Measurements from ENCODE around the gene DCDC2. TPM values are rescaled to one million over a fixed set of nuclear protein-coding genes. Genes with fewer than 3 reads are reported as not detected.

Gene DCDC2
- total RNA-seq, 1 experiment from 2014 or later = 1.8 TPM

DNA sequence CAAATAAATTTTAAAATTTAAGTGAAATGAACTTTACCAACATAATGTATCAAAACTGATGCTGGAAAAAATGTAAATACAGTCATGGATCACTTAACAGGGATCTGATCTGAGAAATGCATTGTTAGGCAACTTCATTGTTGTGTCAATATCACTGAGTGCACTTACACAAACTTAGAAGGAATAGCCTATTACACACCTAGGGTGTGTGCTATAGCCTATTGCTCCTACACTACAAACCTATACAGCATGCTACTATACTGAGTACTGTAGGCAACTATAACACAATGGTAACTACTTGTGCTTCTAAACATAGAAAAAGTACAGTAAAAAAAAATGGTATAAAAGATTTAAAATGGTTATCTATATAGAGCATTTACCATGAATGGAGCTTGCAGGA is 104.5 kb downstream of the DCDC2 start:
- peaks cover 37% of the 10 kb centered on the region for H3K4me1 Mint-ChIP-seq
- H3K27ac Mint-ChIP-seq = no peak overlapping the region
- peaks cover 2% of the 10 kb centered on the region; the same call in 1 of the 2 replicates for H3K27me3 Mint-ChIP-seq (ENCODE audit: low read depth)
- TF ChIP-seq, protein P1, sequence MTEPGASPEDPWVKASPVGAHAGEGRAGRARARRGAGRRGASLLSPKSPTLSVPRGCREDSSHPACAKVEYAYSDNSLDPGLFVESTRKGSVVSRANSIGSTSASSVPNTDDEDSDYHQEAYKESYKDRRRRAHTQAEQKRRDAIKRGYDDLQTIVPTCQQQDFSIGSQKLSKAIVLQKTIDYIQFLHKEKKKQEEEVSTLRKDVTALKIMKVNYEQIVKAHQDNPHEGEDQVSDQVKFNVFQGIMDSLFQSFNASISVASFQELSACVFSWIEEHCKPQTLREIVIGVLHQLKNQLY (CRISPR knock-in tag; IDR thresholded peaks at IDR 0.05) = no peak
- TF ChIP-seq ZNF671 (CRISPR knock-in tag; IDR thresholded peaks at IDR 0.05) (no peak), NFE2L1 (CRISPR knock-in tag; IDR thresholded peaks at IDR 0.05) (no peak), ZNF138 (CRISPR knock-in tag; conservative IDR thresholded peaks at IDR 0.05) (no peak), JUN (CRISPR knock-in tag; IDR thresholded peaks at IDR 0.05) (no peak)
- TF ChIP-seq, protein P2, sequence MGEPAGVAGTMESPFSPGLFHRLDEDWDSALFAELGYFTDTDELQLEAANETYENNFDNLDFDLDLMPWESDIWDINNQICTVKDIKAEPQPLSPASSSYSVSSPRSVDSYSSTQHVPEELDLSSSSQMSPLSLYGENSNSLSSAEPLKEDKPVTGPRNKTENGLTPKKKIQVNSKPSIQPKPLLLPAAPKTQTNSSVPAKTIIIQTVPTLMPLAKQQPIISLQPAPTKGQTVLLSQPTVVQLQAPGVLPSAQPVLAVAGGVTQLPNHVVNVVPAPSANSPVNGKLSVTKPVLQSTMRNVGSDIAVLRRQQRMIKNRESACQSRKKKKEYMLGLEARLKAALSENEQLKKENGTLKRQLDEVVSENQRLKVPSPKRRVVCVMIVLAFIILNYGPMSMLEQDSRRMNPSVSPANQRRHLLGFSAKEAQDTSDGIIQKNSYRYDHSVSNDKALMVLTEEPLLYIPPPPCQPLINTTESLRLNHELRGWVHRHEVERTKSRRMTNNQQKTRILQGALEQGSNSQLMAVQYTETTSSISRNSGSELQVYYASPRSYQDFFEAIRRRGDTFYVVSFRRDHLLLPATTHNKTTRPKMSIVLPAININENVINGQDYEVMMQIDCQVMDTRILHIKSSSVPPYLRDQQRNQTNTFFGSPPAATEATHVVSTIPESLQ (CRISPR knock-in tag; IDR thresholded peaks at IDR 0.05) = no peak
- TF ChIP-seq, protein P3, sequence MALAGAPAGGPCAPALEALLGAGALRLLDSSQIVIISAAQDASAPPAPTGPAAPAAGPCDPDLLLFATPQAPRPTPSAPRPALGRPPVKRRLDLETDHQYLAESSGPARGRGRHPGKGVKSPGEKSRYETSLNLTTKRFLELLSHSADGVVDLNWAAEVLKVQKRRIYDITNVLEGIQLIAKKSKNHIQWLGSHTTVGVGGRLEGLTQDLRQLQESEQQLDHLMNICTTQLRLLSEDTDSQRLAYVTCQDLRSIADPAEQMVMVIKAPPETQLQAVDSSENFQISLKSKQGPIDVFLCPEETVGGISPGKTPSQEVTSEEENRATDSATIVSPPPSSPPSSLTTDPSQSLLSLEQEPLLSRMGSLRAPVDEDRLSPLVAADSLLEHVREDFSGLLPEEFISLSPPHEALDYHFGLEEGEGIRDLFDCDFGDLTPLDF (CRISPR knock-in tag; IDR thresholded peaks at IDR 0.05) = no peak
- TF ChIP-seq, protein P4, sequence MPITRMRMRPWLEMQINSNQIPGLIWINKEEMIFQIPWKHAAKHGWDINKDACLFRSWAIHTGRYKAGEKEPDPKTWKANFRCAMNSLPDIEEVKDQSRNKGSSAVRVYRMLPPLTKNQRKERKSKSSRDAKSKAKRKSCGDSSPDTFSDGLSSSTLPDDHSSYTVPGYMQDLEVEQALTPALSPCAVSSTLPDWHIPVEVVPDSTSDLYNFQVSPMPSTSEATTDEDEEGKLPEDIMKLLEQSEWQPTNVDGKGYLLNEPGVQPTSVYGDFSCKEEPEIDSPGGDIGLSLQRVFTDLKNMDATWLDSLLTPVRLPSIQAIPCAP (CRISPR knock-in tag; IDR thresholded peaks at IDR 0.05) = no peak
- no peak overlapping the region for H3K4me3 Mint-ChIP-seq
- ATAC-seq (no peak), DNase-seq (ENCODE audit: low spot score) (no peak)
- CTCF ChIA-PET = interaction anchor here (1.0 to 1.1 kb wide), 2 partner anchors 20 to 30 kb away, joined by 3 read pairs; no protein-coding TSS in a partner anchor
- peaks cover 21% of the 10 kb centered on the region for H3K9me3 Mint-ChIP-seq
- peaks cover 11% of the 10 kb centered on the region for H3K36me3 Mint-ChIP-seq
- POLR2A ChIA-PET = no interaction called here

DNA sequence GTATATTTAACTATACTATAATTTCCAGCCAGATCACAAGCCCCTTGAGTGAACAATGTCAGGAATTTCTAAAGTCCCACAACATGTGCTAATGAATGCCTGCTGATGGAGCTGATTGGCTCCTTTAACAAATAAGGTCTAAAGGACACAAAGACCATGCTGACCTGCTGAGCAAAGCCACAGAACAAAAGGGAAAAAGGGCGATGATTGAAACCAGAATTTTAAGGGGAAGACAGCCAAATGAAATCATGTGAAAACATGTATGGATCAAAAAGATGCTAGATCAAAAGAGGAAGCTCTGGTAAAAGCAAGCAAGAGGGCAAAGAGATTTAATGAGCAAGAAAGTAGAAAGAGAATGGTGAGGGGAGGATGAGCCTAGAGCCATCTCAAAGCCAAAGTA is 105.6 kb downstream of the DCDC2 start:
- DNase-seq (ENCODE audit: low spot score) (no peak), ATAC-seq (peak; percentile 77)
- TF ChIP-seq ZNF232 (CRISPR knock-in tag; IDR thresholded peaks at IDR 0.05) (no peak), ZNF121 (CRISPR knock-in tag; IDR thresholded peaks at IDR 0.05) (no peak), PRRX2 (CRISPR knock-in tag; IDR thresholded peaks at IDR 0.05) (no peak), SP1 (CRISPR knock-in tag; conservative IDR thresholded peaks at IDR 0.05) (no peak), ATF1 (CRISPR knock-in tag; IDR thresholded peaks at IDR 0.05) (no peak), MXD4 (CRISPR knock-in tag; IDR thresholded peaks at IDR 0.05; ENCODE audit: borderline replicate concordance) (no peak), NR1H2 (CRISPR knock-in tag; IDR thresholded peaks at IDR 0.05) (no peak), NR2C2 (CRISPR knock-in tag; IDR thresholded peaks at IDR 0.05) (no peak), GRHL2 (CRISPR knock-in tag; IDR thresholded peaks at IDR 0.05; ENCODE audit: insufficient replicate concordance, severe bottlenecking) (no peak)
- TF ChIP-seq, protein P5, sequence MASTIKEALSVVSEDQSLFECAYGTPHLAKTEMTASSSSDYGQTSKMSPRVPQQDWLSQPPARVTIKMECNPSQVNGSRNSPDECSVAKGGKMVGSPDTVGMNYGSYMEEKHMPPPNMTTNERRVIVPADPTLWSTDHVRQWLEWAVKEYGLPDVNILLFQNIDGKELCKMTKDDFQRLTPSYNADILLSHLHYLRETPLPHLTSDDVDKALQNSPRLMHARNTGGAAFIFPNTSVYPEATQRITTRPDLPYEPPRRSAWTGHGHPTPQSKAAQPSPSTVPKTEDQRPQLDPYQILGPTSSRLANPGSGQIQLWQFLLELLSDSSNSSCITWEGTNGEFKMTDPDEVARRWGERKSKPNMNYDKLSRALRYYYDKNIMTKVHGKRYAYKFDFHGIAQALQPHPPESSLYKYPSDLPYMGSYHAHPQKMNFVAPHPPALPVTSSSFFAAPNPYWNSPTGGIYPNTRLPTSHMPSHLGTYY (CRISPR knock-in tag; IDR thresholded peaks at IDR 0.05) = no peak
- TF ChIP-seq, protein P6, sequence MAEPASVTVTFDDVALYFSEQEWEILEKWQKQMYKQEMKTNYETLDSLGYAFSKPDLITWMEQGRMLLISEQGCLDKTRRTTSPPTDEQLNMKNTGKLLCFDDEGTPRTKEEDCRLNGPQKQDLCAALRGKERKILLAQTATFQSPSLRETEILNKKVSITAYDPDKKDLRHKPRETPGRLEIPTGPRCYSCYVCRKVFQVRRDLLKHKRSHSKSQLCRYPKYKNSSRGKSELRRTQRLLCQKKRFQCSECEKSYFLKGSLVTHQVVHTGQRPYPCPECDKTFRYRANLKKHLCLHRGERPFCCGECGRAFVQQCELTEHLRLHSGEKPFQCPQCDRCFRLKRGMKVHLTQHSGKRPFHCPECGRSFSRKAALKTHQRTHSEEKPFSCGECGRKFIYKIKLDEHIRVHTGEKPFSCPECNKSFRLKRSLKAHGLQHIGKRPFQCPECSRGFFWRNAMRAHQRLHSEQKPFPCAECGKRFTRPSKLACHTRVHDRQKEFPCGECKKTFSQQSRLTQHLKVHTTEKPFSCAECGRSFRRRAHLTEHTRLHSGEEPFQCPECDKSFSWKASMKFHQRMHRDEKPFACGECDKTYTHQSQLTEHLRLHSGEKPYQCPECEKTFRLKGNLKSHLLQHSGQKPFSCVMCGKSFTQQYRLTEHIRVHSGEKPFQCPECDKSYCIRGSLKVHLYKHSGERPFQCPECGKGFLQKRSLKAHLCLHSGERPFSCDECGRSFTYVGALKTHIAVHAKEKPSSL (CRISPR knock-in tag; conservative IDR thresholded peaks at IDR 0.05) = no peak
- TF ChIP-seq, protein P7, sequence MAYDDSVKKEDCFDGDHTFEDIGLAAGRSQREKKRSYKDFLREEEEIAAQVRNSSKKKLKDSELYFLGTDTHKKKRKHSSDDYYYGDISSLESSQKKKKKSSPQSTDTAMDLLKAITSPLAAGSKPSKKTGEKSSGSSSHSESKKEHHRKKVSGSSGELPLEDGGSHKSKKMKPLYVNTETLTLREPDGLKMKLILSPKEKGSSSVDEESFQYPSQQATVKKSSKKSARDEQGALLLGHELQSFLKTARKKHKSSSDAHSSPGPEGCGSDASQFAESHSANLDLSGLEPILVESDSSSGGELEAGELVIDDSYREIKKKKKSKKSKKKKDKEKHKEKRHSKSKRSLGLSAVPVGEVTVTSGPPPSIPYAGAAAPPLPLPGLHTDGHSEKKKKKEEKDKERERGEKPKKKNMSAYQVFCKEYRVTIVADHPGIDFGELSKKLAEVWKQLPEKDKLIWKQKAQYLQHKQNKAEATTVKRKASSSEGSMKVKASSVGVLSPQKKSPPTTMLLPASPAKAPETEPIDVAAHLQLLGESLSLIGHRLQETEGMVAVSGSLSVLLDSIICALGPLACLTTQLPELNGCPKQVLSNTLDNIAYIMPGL (CRISPR knock-in tag; IDR thresholded peaks at IDR 0.05) = no peak
- TF ChIP-seq, protein P8, sequence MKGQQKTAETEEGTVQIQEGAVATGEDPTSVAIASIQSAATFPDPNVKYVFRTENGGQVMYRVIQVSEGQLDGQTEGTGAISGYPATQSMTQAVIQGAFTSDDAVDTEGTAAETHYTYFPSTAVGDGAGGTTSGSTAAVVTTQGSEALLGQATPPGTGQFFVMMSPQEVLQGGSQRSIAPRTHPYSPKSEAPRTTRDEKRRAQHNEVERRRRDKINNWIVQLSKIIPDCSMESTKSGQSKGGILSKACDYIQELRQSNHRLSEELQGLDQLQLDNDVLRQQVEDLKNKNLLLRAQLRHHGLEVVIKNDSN (CRISPR knock-in tag; IDR thresholded peaks at IDR 0.05) = no peak
- TF ChIP-seq, protein P9, sequence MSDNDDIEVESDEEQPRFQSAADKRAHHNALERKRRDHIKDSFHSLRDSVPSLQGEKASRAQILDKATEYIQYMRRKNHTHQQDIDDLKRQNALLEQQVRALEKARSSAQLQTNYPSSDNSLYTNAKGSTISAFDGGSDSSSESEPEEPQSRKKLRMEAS (CRISPR knock-in tag; IDR thresholded peaks at IDR 0.05) = no peak
- no peak overlapping the region for H3K4me3 Mint-ChIP-seq
- H3K27me3 Mint-ChIP-seq (ENCODE audit: low read depth) = no peaks in the 10 kb centered on the region
- ChIA-PET CTCF (interaction anchor here (1.0 to 2.1 kb wide), 5 partner anchors 21 to 137 kb away, joined by 3 to 15 read pairs (median 3); no protein-coding TSS in a partner anchor), POLR2A (no interaction called here)
- H3K27ac Mint-ChIP-seq = peak overlapping the region; percentile 95
- peaks cover 8% of the 10 kb centered on the region for H3K36me3 Mint-ChIP-seq
- H3K9me3 Mint-ChIP-seq = peaks cover 15% of the 10 kb centered on the region
- H3K4me1 Mint-ChIP-seq = peaks cover 37% of the 10 kb centered on the region
